ENCODE results near the gene DSTYK. TPM values are rescaled to one million over a fixed set of nuclear protein-coding genes. Genes with fewer than 3 reads are reported as not detected.

DSTYK gene
- total RNA-seq, 4 donors from 2014 or later = 7.9 to 26.9 (median 14.4) TPM

DNA sequence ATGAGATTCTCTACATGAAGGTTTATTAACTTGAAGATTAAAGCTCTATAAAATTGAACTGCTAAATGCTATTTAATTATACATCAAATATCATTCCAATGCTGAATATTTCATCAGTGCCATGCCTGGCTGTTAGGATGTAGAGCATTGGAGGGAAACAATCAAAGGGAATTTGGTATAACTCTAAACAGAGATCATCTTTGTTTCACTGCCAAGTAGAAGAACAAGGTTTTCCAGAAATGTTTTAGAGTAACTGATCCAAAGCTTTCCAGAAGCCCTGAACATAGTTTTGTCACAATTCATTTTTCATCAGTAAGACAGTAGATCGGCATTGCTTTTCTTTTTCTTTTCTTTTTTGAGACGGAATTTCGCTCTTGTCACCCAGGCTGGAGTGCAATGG is 5.9 kb upstream of the DSTYK start:
- DNase-seq = no peak
- intact Hi-C loops (cut with DNase I; ENCODE audit: low total_unique reads) = no loop called here
- TF ChIP-seq, protein P1, sequence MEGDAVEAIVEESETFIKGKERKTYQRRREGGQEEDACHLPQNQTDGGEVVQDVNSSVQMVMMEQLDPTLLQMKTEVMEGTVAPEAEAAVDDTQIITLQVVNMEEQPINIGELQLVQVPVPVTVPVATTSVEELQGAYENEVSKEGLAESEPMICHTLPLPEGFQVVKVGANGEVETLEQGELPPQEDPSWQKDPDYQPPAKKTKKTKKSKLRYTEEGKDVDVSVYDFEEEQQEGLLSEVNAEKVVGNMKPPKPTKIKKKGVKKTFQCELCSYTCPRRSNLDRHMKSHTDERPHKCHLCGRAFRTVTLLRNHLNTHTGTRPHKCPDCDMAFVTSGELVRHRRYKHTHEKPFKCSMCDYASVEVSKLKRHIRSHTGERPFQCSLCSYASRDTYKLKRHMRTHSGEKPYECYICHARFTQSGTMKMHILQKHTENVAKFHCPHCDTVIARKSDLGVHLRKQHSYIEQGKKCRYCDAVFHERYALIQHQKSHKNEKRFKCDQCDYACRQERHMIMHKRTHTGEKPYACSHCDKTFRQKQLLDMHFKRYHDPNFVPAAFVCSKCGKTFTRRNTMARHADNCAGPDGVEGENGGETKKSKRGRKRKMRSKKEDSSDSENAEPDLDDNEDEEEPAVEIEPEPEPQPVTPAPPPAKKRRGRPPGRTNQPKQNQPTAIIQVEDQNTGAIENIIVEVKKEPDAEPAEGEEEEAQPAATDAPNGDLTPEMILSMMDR (IDR thresholded peaks at IDR 0.05) = no peak
- TF ChIP-seq POLR2A (IDR thresholded peaks at IDR 0.05) = no peak
- H3K9me3 ChIP-seq = no peaks in the 10 kb centered on the region
- no peaks in the 10 kb centered on the region for H3K27me3 ChIP-seq
- no peaks in the 10 kb centered on the region for H3K36me3 ChIP-seq
- H3K4me1 ChIP-seq = no peaks in the 10 kb centered on the region
- H3K27ac ChIP-seq = no peak overlapping the region
- no peak overlapping the region for H3K4me3 ChIP-seq

DNA sequence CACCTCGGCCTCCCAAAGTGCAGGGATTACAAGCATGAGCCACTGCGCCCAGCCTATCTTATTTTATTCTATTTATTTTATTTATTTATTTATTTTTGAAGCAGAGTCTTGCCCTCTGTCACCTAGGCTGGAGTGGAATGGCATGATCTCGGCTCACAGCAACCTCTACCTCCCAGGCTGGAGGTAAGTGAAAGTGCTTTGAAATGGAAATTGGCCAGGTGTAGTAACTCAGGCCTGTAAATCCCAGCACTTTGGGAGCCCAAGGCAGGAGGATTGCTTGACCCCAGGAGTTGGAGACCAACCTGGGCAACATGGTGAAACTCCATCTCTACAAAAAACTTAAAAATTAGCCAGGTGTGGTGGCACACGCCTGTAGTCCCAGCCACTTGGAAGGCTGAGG is 5.1 kb upstream of the DSTYK start:
- DNase-seq = no peak
- H3K36me3 ChIP-seq = no peaks in the 10 kb centered on the region
- no peaks in the 10 kb centered on the region for H3K4me1 ChIP-seq
- TF ChIP-seq, protein P1 (IDR thresholded peaks at IDR 0.05) = no peak
- TF ChIP-seq POLR2A (IDR thresholded peaks at IDR 0.05) = no peak
- intact Hi-C loops (cut with DNase I; ENCODE audit: low total_unique reads) = no loop called here
- no peaks in the 10 kb centered on the region for H3K27me3 ChIP-seq
- no peak overlapping the region for H3K4me3 ChIP-seq
- no peak overlapping the region for H3K27ac ChIP-seq
- H3K9me3 ChIP-seq = no peaks in the 10 kb centered on the region

DNA sequence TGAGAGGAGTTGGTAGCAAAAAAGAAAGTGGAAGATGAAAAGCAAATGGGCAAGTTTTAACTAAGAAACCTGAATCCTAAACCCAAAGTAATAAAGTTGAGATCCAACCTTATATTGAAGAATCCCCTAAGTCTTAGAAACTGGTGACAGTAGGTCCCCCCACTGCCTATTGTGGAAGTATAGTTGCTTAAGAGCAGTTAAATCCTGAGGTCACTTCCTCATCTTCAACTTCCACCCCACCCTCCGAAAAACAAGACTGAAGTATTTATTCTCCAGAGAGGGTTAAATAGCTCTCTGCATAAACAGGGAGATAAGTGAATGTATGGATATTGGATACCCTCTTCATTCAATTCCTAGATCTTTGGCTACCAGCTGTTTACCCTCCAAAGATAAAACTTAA is 3.3 kb upstream of the DSTYK start:
- H3K4me1 ChIP-seq = peaks cover 0 to 5% of the 10 kb centered on the region in 2 donors
- H3K36me3 ChIP-seq = no peaks in the 10 kb centered on the region
- DNase-seq = no peak
- H3K9me3 ChIP-seq = no peaks in the 10 kb centered on the region
- no peak overlapping the region for H3K27ac ChIP-seq
- intact Hi-C loops (cut with DNase I; ENCODE audit: low total_unique reads) = no loop called here
- TF ChIP-seq POLR2A (IDR thresholded peaks at IDR 0.05) = no peak
- TF ChIP-seq, protein P1 (IDR thresholded peaks at IDR 0.05) = no peak
- no peak overlapping the region for H3K4me3 ChIP-seq
- no peaks in the 10 kb centered on the region for H3K27me3 ChIP-seq

DNA sequence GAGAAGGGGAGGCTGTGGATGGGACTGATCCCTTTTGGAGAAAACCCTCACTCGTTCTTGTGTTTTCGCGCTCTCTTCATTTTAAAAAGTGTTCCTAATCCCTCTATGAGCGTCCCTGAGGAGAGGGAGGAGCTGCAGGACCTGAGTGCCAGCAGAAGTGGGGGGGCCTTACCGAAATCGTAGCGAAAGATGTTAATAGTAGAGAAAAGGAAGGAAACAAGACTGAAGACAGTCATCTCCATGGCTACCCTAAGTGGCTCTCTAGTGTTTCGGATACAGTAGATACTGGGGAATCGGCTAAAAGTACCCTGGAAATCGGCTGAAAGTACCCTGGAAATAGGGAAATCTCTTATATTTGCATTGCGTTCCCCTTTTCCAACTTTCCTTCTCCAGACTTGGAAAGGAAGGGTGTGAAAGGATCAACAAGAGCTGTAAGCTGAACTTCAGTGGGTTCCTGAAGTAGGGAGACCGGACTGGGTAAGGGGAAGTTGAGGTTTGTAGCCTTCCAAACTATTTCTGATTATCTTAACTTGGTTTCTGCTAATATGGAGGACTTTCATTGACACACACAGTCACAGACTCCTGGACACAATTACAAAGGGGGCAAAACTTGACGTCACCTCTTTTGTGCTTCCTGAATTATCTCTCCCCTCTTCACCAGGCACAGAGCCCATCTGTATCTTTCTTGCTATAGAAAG is 486 bp upstream of the DSTYK start:
- H3K27ac ChIP-seq = peak overlapping the region; percentile 83 to 86
- H3K36me3 ChIP-seq = no peaks in the 10 kb centered on the region
- DNase-seq = no peak
- peak overlapping the region; percentile 77 to 89 for H3K4me3 ChIP-seq
- no peaks in the 10 kb centered on the region for H3K27me3 ChIP-seq
- H3K4me1 ChIP-seq = peaks cover 0 to 6% of the 10 kb centered on the region in 2 donors
- intact Hi-C loops (cut with DNase I; ENCODE audit: low total_unique reads) = no loop called here
- H3K9me3 ChIP-seq = no peaks in the 10 kb centered on the region
- TF ChIP-seq, protein P1 (IDR thresholded peaks at IDR 0.05) = no peak
- no peak for TF ChIP-seq POLR2A (IDR thresholded peaks at IDR 0.05)

DNA sequence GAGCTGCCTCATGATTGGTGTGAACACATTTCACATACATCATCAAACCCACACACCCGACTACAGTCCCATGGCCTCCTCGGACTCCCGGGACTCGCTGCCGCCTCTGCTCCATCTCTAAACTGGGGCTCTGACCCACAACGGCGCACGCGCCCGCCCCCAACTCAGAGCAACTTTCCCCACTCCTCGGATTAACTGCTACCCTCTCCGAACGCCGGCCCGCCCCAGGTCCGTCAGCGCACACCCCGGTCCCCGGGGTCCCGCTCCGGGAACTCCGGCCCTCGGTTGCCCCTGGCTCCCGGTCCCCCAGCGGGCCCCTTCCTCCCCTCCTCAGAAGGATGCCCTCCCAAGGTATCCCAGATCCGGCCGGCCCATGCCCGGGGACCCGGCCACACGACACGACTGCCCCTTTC is 740 bp downstream of the DSTYK start:
- H3K27ac ChIP-seq = peak overlapping the region; percentile 83 to 86
- DNase-seq = peak; percentile 25 to 29
- intact Hi-C loops (cut with DNase I; ENCODE audit: low total_unique reads) = no loop called here

More for the DNA sequence above, 740 bp downstream of the DSTYK start:
- Histone ChIP-seq H3K9me3 (no peaks in the 10 kb centered on the region), H3K4me3 (peak overlapping the region; percentile 77 to 89), H3K36me3 (no peaks in the 10 kb centered on the region), H3K4me1 (peaks cover 0 to 6% of the 10 kb centered on the region in 2 donors), H3K27me3 (no peaks in the 10 kb centered on the region)
- TF ChIP-seq POLR2A (IDR thresholded peaks at IDR 0.05) = no peak
- TF ChIP-seq, protein P1 (IDR thresholded peaks at IDR 0.05) = no peak

All from uterus (tissue), 4 donors.